ENCODE results near the gene CDH15.

DNA sequence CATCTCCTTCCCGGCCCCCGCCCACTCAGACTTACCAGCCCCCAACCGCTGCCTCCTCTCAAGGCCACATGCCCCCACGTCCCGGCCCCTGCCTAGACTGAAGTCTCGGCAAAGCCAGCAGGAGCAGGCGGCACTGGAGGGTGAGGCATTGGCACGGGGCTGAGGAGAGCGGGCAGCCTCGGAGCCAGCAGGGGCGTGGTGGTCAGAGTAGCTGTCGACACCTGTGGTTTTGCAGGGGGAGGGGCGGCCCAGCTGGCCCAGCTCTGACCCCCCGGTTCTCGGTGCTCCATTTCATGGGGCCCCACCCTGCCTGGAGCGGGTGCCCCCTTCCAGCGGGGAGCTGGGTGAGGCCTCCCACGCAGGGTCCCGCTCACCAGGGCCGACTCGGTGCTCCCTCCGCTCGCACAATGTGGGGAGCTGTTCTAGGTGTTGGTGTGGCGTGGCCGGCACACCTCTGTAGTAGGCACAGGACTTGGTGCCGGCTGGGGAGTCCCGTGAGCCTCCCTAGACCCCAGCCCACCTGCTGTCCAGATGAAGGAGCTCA is 4.7 kb downstream of the CDH15 start:
- TF ChIP-seq, protein P1, sequence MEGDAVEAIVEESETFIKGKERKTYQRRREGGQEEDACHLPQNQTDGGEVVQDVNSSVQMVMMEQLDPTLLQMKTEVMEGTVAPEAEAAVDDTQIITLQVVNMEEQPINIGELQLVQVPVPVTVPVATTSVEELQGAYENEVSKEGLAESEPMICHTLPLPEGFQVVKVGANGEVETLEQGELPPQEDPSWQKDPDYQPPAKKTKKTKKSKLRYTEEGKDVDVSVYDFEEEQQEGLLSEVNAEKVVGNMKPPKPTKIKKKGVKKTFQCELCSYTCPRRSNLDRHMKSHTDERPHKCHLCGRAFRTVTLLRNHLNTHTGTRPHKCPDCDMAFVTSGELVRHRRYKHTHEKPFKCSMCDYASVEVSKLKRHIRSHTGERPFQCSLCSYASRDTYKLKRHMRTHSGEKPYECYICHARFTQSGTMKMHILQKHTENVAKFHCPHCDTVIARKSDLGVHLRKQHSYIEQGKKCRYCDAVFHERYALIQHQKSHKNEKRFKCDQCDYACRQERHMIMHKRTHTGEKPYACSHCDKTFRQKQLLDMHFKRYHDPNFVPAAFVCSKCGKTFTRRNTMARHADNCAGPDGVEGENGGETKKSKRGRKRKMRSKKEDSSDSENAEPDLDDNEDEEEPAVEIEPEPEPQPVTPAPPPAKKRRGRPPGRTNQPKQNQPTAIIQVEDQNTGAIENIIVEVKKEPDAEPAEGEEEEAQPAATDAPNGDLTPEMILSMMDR (IDR thresholded peaks at IDR 0.05), result no peak
- no peak for TF ChIP-seq POLR2A (IDR thresholded peaks at IDR 0.05)

All from thyroid gland (tissue), 4 donors.